Psoas muscle (tissue), 8 donors: ENCODE data around the gene TRAFD1. TPM values are rescaled to one million over a fixed set of nuclear protein-coding genes. Genes with fewer than 3 reads are reported as not detected.
A peak's percentile ranks its signal among the peaks of the same experiment; 100 is the strongest.

ENCODE experiments used
- ATAC-seq, 4 donors: fragments of 200-7000 bp; cut with Tn5 transposase; one replicate each; pipeline ENCODE4 v1.9.1; 2020; ENCODE audit warnings: moderate library complexity in 3 of 4, mild to moderate bottlenecking in 2 of 4
- DNase-seq, 2 donors: peaks; one replicate each; pipeline ENCODE4 v3.0.0-alpha.2; 2020
- H3K27ac ChIP-seq: fragments of 200-600 bp; one replicate; pipeline ENCODE4 v1.8.0; 2022
- H3K27me3 ChIP-seq, 3 donors: fragments of 200-600 bp in 1 of 3; one replicate each; pipeline versions ENCODE4 v1.6.1 to v1.8.0; 2013 to 2022; ENCODE audit warnings: low read length in 2 of 3, mild to moderate bottlenecking in 2 of 3, moderate library complexity in 1 of 3; ENCODE audit not compliant: insufficient read depth in 3 of 3
- H3K36me3 ChIP-seq, 2 donors: fragments of 200-600 bp in 1 of 2; one replicate each; pipeline versions ENCODE4 v1.6.1 to v1.8.0; 2013 to 2022; ENCODE audit warnings: low read depth in 1 of 2, mild to moderate bottlenecking in 1 of 2, moderate library complexity in 1 of 2; ENCODE audit not compliant: insufficient read depth in 1 of 2
- H3K4me1 ChIP-seq: fragments of 200-600 bp; one replicate; pipeline ENCODE4 v1.8.0; 2022
- H3K4me3 ChIP-seq: fragments of 200-600 bp; one replicate; pipeline ENCODE4 v1.8.0; 2022; ENCODE audit warnings: mild to moderate bottlenecking
- H3K9me3 ChIP-seq: fragments of 200-600 bp; one replicate; pipeline ENCODE4 v1.8.0; 2022
- whole genome bisulfite sequencing, 3 donors: extraction: QIAGEN DNeasy Blood & Tissue Kit; methylation state at CpG; one replicate each; pipeline versions ENCODE4 v1.1.6 to v1.1.7; 2013; 5-methylcytosine and 5-hydroxymethylcytosine counted together
- intact Hi-C, 2 donors: fragments of 100-400 bp; cut with DNase I; formaldehyde crosslinking; loops; one replicate each; pipeline versions ENCODE4 v1.11.0 to v1.14.2; 2022
- polyA plus RNA-seq, 3 donors: library from polyadenylated mRNA; stranded (reverse); fragments of 200-250 nt; gene quantifications; one replicate each; pipeline ENCODE4 v1.2.3, GENCODE V29; 2013
- total RNA-seq, 4 donors: library from RNA; stranded (reverse); fragmentation: NEBNext Ultra II Directional in 2 of 4; extraction: Animal tissue kit (Norgen Biotek cat#: 25700) in 2 of 4; gene quantifications; one replicate each; pipeline versions ENCODE4 v1.2.1 to v1.2.4, GENCODE V29; 2021 to 2023
- TF ChIP-seq, protein P1 (sequence below): fragments of 200-600 bp; IDR thresholded peaks from one replicate; pipeline ENCODE4 v1.8.0; 2022; ENCODE audit warnings: antibody characterized with exemption
- donor health status: healthy with polysubstance abuse.
- donor health status: DM: no; HTN: no; CAD: no; lungs with moderate emphysema.
- donor health status: Bipolar disorder and iron deficiency.
- donor health status: healthy.
- donor health status: DM: yes; HTN: yes; CAD: no.
- donor health status: DM: no; HTN: no; CAD: no.
- donor health status: DM: no; HTN: no; CAD: no.
- donor health status: DM: yes; HTN: yes; CAD: no.

Gene TRAFD1
- total and polyA plus RNA-seq, 7 donors, result 5.0 to 21.0 (median 16.0) TPM

DNA sequence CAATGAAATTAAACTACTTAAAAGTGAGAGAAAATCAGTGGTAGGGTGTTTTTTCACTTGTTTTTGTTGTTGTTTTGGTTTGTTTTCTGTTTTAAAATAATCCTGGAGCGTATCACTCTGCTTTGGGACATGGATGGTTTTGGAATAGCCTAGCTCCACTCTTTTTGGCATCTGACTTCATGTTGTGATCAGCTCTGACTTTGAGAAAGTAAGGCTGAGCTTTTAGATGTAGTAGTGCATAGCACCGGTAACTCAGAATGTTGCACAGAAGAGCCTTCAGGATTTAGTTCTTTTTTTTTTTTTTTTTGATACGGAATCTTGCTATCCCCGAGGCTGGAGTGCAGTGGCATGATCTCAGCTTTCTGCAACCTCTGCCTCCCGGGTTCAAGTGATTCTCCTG, 8.1 kb downstream of the TRAFD1 start:
- WGBS, 3 donors, result 84 to 97% (median 92%) methylated on average over 5 of the region's 5 CpGs
- H3K9me3 ChIP-seq, result no peaks in the 10 kb centered on the region
- peak overlapping the region; percentile 49 for H3K27ac ChIP-seq
- H3K4me1 ChIP-seq, result peaks cover 19% of the 10 kb centered on the region
- intact Hi-C loops, result loop anchor here in 1 of 2 donors (5.0 kb wide), 1 partner anchor 36 kb away; no protein-coding TSS in a partner anchor
- no peaks in the 10 kb centered on the region for H3K27me3 ChIP-seq
- H3K36me3 ChIP-seq, result peaks cover 0 to 59% of the 10 kb centered on the region in 2 donors
- TF ChIP-seq, protein P1, sequence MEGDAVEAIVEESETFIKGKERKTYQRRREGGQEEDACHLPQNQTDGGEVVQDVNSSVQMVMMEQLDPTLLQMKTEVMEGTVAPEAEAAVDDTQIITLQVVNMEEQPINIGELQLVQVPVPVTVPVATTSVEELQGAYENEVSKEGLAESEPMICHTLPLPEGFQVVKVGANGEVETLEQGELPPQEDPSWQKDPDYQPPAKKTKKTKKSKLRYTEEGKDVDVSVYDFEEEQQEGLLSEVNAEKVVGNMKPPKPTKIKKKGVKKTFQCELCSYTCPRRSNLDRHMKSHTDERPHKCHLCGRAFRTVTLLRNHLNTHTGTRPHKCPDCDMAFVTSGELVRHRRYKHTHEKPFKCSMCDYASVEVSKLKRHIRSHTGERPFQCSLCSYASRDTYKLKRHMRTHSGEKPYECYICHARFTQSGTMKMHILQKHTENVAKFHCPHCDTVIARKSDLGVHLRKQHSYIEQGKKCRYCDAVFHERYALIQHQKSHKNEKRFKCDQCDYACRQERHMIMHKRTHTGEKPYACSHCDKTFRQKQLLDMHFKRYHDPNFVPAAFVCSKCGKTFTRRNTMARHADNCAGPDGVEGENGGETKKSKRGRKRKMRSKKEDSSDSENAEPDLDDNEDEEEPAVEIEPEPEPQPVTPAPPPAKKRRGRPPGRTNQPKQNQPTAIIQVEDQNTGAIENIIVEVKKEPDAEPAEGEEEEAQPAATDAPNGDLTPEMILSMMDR, result no peak
- ATAC-seq (no peak), DNase-seq (no peak)
- no peak overlapping the region for H3K4me3 ChIP-seq

DNA sequence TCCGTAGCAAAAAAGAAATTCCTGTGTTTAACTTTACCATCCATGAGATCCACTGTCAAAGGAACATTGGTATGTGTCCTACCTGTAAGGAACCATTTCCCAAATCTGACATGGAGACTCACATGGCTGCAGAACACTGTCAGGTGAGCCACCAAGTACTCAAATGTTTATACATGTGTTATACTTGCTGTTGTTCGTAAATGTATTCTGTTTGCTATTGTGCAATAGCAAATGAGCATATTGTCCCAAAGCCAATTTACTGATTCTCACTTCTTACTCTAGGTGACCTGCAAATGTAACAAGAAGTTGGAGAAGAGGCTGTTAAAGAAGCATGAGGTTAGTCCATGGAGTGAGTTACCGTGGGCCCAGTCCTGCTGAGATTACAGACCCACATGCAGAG, 9.4 kb downstream of the TRAFD1 start:
- intact Hi-C loops, result loop anchor here in 1 of 2 donors (5.0 kb wide), 1 partner anchor 37 kb away; no protein-coding TSS in a partner anchor
- peaks cover 19% of the 10 kb centered on the region for H3K4me1 ChIP-seq

DNA sequence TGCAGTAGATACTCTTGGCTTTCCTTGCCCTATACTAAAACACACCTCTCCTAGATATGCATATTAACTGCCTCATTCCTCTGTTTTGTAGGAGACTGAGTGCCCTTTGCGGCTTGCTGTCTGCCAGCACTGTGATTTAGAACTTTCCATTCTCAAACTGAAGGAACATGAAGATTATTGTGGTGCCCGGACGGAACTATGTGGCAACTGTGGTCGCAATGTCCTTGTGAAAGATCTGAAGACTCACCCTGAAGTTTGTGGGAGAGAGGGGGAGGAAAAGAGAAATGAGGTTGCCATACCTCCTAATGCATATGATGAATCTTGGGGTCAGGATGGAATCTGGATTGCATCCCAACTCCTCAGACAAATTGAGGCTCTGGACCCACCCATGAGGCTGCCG, 15.4 kb downstream of the TRAFD1 start:
- H3K27me3 ChIP-seq, result no peaks in the 10 kb centered on the region
- peaks cover 0 to 100% of the 10 kb centered on the region in 2 donors for H3K36me3 ChIP-seq
- H3K4me1 ChIP-seq, result no peaks in the 10 kb centered on the region
- H3K27ac ChIP-seq, result no peak overlapping the region
- intact Hi-C loops, result loop anchor here in 1 of 2 donors (10.0 kb wide), 2 partner anchors 94 to 96 kb away; no protein-coding TSS in a partner anchor
- no peak for ATAC-seq
- DNase-seq, result no peak
- no peak overlapping the region for H3K4me3 ChIP-seq
- no peaks in the 10 kb centered on the region for H3K9me3 ChIP-seq
- WGBS, 3 donors, result 89 to 93% (median 93%) methylated on average over 5 of the region's 5 CpGs
- TF ChIP-seq, protein P1, result no peak

More for the DNA sequence above, 9.4 kb downstream of the TRAFD1 start:
- DNase-seq (no peak), ATAC-seq (no peak)
- 90 to 96% (median 91%) methylated on average over 3 of the region's 3 CpGs for WGBS, 3 donors
- Histone ChIP-seq H3K36me3 (peaks cover 0 to 72% of the 10 kb centered on the region in 2 donors), H3K27me3 (no peaks in the 10 kb centered on the region), H3K9me3 (no peaks in the 10 kb centered on the region), H3K27ac (no peak overlapping the region), H3K4me3 (no peak overlapping the region)
- TF ChIP-seq, protein P1, result no peak

- H3K4me3 ChIP-seq, result no peak overlapping the region
- 82 to 95% (median 89%) methylated on average over 1 of the region's 1 CpG for WGBS, 3 donors
- no peak overlapping the region for H3K27ac ChIP-seq
- no peak for DNase-seq
- ATAC-seq, result no peak
- no peaks in the 10 kb centered on the region for H3K9me3 ChIP-seq
- TF ChIP-seq, protein P1, result no peak
- intact Hi-C loops, result loop anchor here in 1 of 2 donors (10.0 kb wide), 2 partner anchors 89 to 101 kb away; no protein-coding TSS in a partner anchor
- H3K36me3 ChIP-seq, result peaks cover 6 to 99% of the 10 kb centered on the region in 2 donors
- no peaks in the 10 kb centered on the region for H3K27me3 ChIP-seq
- no peaks in the 10 kb centered on the region for H3K4me1 ChIP-seq
These were observed 20.8 kb downstream of the TRAFD1 start for GRCh38 chr12:112146123-112146522.
